ENCODE data around the gene RDH14. TPM values are rescaled to one million over a fixed set of nuclear protein-coding genes. Genes with fewer than 3 reads are reported as not detected.

RDH14 gene
- total and polyA plus RNA-seq, 10 of the 15 experiments (the other 5 are each of a cell fraction or from before 2014, with no cell fraction given): 15.5 to 33.4 (median 22.8) TPM

GRCh38 chr2:18603854-18604530 lies 43.5 kb upstream of the RDH14 start:
- Histone ChIP-seq H3K4me2 (ENCODE audit: control insufficient read depth, insufficient read depth) (no peak overlapping the region), H3K4me3 (no peak overlapping the region), H3K79me2 (ENCODE audit: control insufficient read depth, insufficient read depth, low read length) (no peaks in the 10 kb centered on the region), H3K9ac (ENCODE audit: control insufficient read depth, insufficient read depth, low read length) (no peak overlapping the region), H3K9me3 (replicated peaks; ENCODE audit: control insufficient read depth, insufficient read depth, low read length) (no peaks in the 10 kb centered on the region), H4K20me1 (ENCODE audit: control insufficient read depth, insufficient read depth) (no peaks in the 10 kb centered on the region), H3K4me1 (ENCODE audit: control insufficient read depth, insufficient read depth, low read length) (no peaks in the 10 kb centered on the region), H3K36me3 (ENCODE audit: control insufficient read depth in 2 of 2, insufficient read depth in 2 of 2, low read length in 1 of 2) (no peaks in the 10 kb centered on the region), H3K27me3 (replicated peaks in 1 of 2; ENCODE audit: control insufficient read depth in 2 of 2, insufficient read depth in 2 of 2, low read length in 1 of 2) (no peaks in the 10 kb centered on the region), H2AFZ (ENCODE audit: control insufficient read depth, low read depth, low read length) (no peak overlapping the region), H3K27ac (ENCODE audit: control insufficient read depth, insufficient read depth) (no peak overlapping the region)
- no peak for TF ChIP-seq RUNX3 (IDR thresholded peaks at IDR 0.05; ENCODE audit: low read length)
- no peak for TF ChIP-seq EZH2 (IDR thresholded peaks at IDR 0.05; ENCODE audit: borderline replicate concordance, control insufficient read depth, low read depth, low read length)
- no peak for TF ChIP-seq ELK1 (IDR thresholded peaks at IDR 0.05; ENCODE audit: low read depth, low read length)
- TF ChIP-seq ZNF687 (IDR thresholded peaks at IDR 0.05): no peak
- no peak for TF ChIP-seq CBX3 (IDR thresholded peaks at IDR 0.05; ENCODE audit: borderline replicate concordance, low read depth)
- no peak for TF ChIP-seq ZNF217 (IDR thresholded peaks at IDR 0.05)
- no peak for TF ChIP-seq SMAD1 (IDR thresholded peaks at IDR 0.05; ENCODE audit: low read depth, partially characterized antibody)
- TF ChIP-seq BHLHE40 (IDR thresholded peaks at IDR 0.05; ENCODE audit: borderline replicate concordance in 1 of 2, low read depth in 2 of 2, low read length in 1 of 2): no peak
- TF ChIP-seq ZNF622 (IDR thresholded peaks at IDR 0.05): no peak
- no peak for TF ChIP-seq NFYB (IDR thresholded peaks at IDR 0.05; ENCODE audit: insufficient read depth, low read depth, low read length)
- no peak for TF ChIP-seq CEBPZ (IDR thresholded peaks at IDR 0.05; ENCODE audit: low read depth, low read length)
- TF ChIP-seq MEF2B (IDR thresholded peaks at IDR 0.05; ENCODE audit: partially characterized antibody, poor library complexity, severe bottlenecking): no peak
- no peak for TF ChIP-seq BCL11A (IDR thresholded peaks at IDR 0.05; ENCODE audit: low read depth, low read length)
- no peak for TF ChIP-seq HDGF (IDR thresholded peaks at IDR 0.05)
- no peak for TF ChIP-seq KDM1A (IDR thresholded peaks at IDR 0.05; ENCODE audit: borderline replicate concordance)
- TF ChIP-seq DPF2 (IDR thresholded peaks at IDR 0.05): no peak
- RAD21 ChIA-PET (ENCODE audit: unreplicated experiment): no interaction called here
- intact Hi-C loops (cut with micrococcal nuclease; ENCODE audit: unreplicated experiment): no loop called here
- 75% methylated on average over 3 of the region's 3 CpGs for WGBS (ENCODE audit: insufficient coverage, insufficient replicate concordance, low lambda C conversion rate, missing lambda C conversion rate)
- DNase-seq (ENCODE audit: low read depth, low spot score) (no peak), FAIRE-seq (no peak), ATAC-seq (no peak)
- SMC1A ChIA-PET (ENCODE audit: uncharacterized antibody, unreplicated experiment): interaction anchor here (0.6 kb wide), 1 partner anchor 14 kb away, joined by 3 read pairs; no protein-coding TSS in a partner anchor
- POLR2A ChIA-PET: no interaction called here
- BruUV-seq (replicated peaks): no TSS peak
- in situ Hi-C loops (cut with MboI): no loop called here
- CTCF ChIA-PET: interaction anchor here (1.3 kb wide), 1 partner anchor 10 kb away, joined by 3 read pairs; no protein-coding TSS in a partner anchor
